IPS-NIHi7 (cell line): ENCODE measurements around the gene MAGEA8.
A peak's percentile ranks its signal among the peaks of the same experiment; 100 is the strongest.
"Not testable (repeated sequence)": the region's sequence is repeated elsewhere in the genome, so short reads cannot be mapped to it uniquely, and the experiment has no call there.

Source experiments
- DNase-seq: peaks from one replicate; pipeline ENCODE4 v3.0.0; 2012; ENCODE audit warnings: mixed read lengths; ENCODE audit errors: extremely low spot score

MAGEA8 gene

GRCh38 chrX:149903889-149904748, 23.1 kb downstream of the MAGEA8 start:
- peak; percentile 35 for DNase-seq

GRCh38 chrX:149908308-149908707, 27.3 kb downstream of the MAGEA8 start:
- no peak for DNase-seq

- no peak for DNase-seq
Observed at GRCh38 chrX:149908727-149909126, 27.7 kb downstream of the MAGEA8 start.

- no peak for DNase-seq
Observed at GRCh38 chrX:149909324-149910177, 28.6 kb downstream of the MAGEA8 start.

- no peak for DNase-seq
Observed at GRCh38 chrX:149910178-149910695, 29.3 kb downstream of the MAGEA8 start.

- DNase-seq = no peak
Observed at GRCh38 chrX:149916745-149917392, 35.9 kb downstream of the MAGEA8 start.

GRCh38 chrX:149923836-149924235, 42.9 kb downstream of the MAGEA8 start:
- not testable (repeated sequence) for DNase-seq

GRCh38 chrX:149924434-149924833, 43.5 kb downstream of the MAGEA8 start:
- not testable (repeated sequence) for DNase-seq

- DNase-seq = not testable (repeated sequence)
Observed at GRCh38 chrX:149927245-149927963, 46.4 kb downstream of the MAGEA8 start.

GRCh38 chrX:149927964-149928258, 46.9 kb downstream of the MAGEA8 start:
- not testable (repeated sequence) for DNase-seq

- not testable (repeated sequence) for DNase-seq
Observed at GRCh38 chrX:149928635-149929034, 47.7 kb downstream of the MAGEA8 start.

- DNase-seq = not testable (repeated sequence)
Observed at GRCh38 chrX:149929400-149929799, 48.4 kb downstream of the MAGEA8 start, which contains the start of gene HSFX4. Gene HSFX4 (plus strand): TSS chrX:149929573. CDS start chrX:149929645, 72 bp downstream.

GRCh38 chrX:149931355-149931754, 50.4 kb downstream of the MAGEA8 start:
- not testable (repeated sequence) for DNase-seq

- DNase-seq = not testable (repeated sequence)
Observed at GRCh38 chrX:149932150-149932549, 51.2 kb downstream of the MAGEA8 start.

GRCh38 chrX:149932970-149933369, 52.0 kb downstream of the MAGEA8 start:
- DNase-seq = not testable (repeated sequence)

- not testable (repeated sequence) for DNase-seq
Observed at GRCh38 chrX:149933547-149933946, 52.6 kb downstream of the MAGEA8 start.
